Osteocyte (in vitro differentiated cells): ENCODE results near the gene RNF214. TPM values are rescaled to one million over a fixed set of nuclear protein-coding genes. Genes with fewer than 3 reads are reported as not detected.
A peak's percentile ranks its signal among the peaks of the same experiment; 100 is the strongest.

Experiments used
- DNase-seq: peaks from one replicate; pipeline ENCODE4 v3.0.0; 2021; ENCODE audit warnings: mixed read lengths; ENCODE audit not compliant: unreplicated experiment; ENCODE audit errors: extremely low spot score
- H3K27ac Mint-ChIP-seq: one replicate; pipeline ENCODE4 v1.8.0; 2021; ENCODE audit warnings: mild to moderate bottlenecking, mixed read lengths; ENCODE audit not compliant: unreplicated experiment
- H3K27me3 Mint-ChIP-seq: one replicate; pipeline ENCODE4 v1.8.0; 2021; ENCODE audit warnings: mixed read lengths; ENCODE audit not compliant: unreplicated experiment
- H3K36me3 Mint-ChIP-seq: one replicate; pipeline ENCODE4 v1.8.0; 2021; ENCODE audit warnings: mixed read lengths; ENCODE audit not compliant: unreplicated experiment
- H3K4me1 Mint-ChIP-seq: one replicate; pipeline ENCODE4 v1.8.0; 2021; ENCODE audit warnings: mixed read lengths; ENCODE audit not compliant: unreplicated experiment
- H3K4me3 Mint-ChIP-seq: one replicate; pipeline ENCODE4 v1.8.0; 2021; ENCODE audit warnings: mild to moderate bottlenecking, moderate library complexity, mixed read lengths; ENCODE audit not compliant: unreplicated experiment
- H3K9me3 Mint-ChIP-seq: one replicate; pipeline ENCODE4 v1.8.0; 2021; ENCODE audit warnings: mixed read lengths; ENCODE audit not compliant: unreplicated experiment
- total RNA-seq: library from RNA; stranded (reverse); gene quantifications from 2 replicates; pipeline ENCODE4 v1.2.1, GENCODE V29; 2021
- TF ChIP-seq, protein P1 (sequence below): fragments of 200-600 bp; sonication (generic); IDR thresholded peaks from 2 replicates; pipeline ENCODE4 v1.5.0; 2021; ENCODE audit warnings: antibody characterized with exemption, mild to moderate bottlenecking, moderate library complexity

The RNF214 gene
- total RNA-seq, 1 donor from 2014 or later: 32.8 TPM

GRCh38 chr11:117201658-117202305 is 30.7 kb upstream of the RNF214 start:
- Mint-ChIP-seq H3K27me3 (no peaks in the 10 kb centered on the region), H3K36me3 (peaks cover 24% of the 10 kb centered on the region), H3K27ac (peak overlapping the region; percentile 92), H3K9me3 (no peaks in the 10 kb centered on the region), H3K4me3 (peak overlapping the region; percentile 82), H3K4me1 (peaks cover 74% of the 10 kb centered on the region)
- TF ChIP-seq, protein P1, sequence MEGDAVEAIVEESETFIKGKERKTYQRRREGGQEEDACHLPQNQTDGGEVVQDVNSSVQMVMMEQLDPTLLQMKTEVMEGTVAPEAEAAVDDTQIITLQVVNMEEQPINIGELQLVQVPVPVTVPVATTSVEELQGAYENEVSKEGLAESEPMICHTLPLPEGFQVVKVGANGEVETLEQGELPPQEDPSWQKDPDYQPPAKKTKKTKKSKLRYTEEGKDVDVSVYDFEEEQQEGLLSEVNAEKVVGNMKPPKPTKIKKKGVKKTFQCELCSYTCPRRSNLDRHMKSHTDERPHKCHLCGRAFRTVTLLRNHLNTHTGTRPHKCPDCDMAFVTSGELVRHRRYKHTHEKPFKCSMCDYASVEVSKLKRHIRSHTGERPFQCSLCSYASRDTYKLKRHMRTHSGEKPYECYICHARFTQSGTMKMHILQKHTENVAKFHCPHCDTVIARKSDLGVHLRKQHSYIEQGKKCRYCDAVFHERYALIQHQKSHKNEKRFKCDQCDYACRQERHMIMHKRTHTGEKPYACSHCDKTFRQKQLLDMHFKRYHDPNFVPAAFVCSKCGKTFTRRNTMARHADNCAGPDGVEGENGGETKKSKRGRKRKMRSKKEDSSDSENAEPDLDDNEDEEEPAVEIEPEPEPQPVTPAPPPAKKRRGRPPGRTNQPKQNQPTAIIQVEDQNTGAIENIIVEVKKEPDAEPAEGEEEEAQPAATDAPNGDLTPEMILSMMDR: no peak
- no peak for DNase-seq

GRCh38 chr11:117202386-117203068 is 29.9 kb upstream of the RNF214 start:
- Mint-ChIP-seq H3K4me1 (peaks cover 71% of the 10 kb centered on the region), H3K4me3 (peak overlapping the region; percentile 82), H3K27ac (peak overlapping the region; percentile 92), H3K27me3 (no peaks in the 10 kb centered on the region), H3K9me3 (no peaks in the 10 kb centered on the region), H3K36me3 (peaks cover 24% of the 10 kb centered on the region)
- no peak for DNase-seq
- TF ChIP-seq, protein P1: no peak

DNA sequence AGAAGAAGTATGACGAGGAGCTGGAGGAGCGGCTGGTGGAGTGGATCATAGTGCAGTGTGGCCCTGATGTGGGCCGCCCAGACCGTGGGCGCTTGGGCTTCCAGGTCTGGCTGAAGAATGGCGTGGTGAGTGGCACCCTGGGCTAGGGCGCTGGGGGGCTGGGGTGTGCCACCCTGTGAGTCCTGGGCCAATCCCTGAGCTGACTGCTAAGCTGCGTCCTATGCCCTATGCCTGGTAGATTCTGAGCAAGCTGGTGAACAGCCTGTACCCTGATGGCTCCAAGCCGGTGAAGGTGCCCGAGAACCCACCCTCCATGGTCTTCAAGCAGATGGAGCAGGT is 29.4 kb upstream of the RNF214 start:
- Mint-ChIP-seq H3K27ac (peak overlapping the region; percentile 92), H3K4me3 (peak overlapping the region; percentile 22), H3K36me3 (peaks cover 24% of the 10 kb centered on the region), H3K4me1 (peaks cover 66% of the 10 kb centered on the region), H3K9me3 (no peaks in the 10 kb centered on the region), H3K27me3 (no peaks in the 10 kb centered on the region)
- DNase-seq: no peak
- TF ChIP-seq, protein P1: no peak

DNA sequence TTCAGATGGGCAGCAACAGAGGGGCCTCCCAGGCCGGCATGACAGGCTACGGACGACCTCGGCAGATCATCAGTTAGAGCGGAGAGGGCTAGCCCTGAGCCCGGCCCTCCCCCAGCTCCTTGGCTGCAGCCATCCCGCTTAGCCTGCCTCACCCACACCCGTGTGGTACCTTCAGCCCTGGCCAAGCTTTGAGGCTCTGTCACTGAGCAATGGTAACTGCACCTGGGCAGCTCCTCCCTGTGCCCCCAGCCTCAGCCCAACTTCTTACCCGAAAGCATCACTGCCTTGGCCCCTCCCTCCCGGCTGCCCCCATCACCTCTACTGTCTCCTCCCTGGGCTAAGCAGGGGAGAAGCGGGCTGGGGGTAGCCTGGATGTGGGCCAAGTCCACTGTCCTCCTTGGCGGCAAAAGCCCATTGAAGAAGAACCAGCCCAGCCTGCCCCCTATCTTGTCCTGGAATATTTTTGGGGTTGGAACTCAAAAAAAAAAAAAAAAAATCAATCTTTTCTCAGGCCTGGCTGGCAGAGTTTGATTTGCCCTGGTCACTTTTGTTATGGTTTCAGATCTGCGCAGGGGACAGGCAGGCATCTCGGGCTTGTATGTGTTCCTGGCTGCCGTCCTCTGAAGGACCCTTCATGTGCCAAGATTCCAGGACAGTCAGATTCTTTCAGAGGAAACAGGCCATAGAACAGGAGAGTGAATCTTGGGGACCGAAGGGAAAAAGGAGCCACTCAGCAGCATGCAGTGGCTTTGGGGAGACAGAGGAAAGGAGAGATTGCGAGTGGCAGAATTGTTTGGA is 28.0 kb upstream of the RNF214 start:
- no peak for DNase-seq
- TF ChIP-seq, protein P1: no peak
- no peaks in the 10 kb centered on the region for H3K27me3 Mint-ChIP-seq
- H3K4me1 Mint-ChIP-seq: peaks cover 53% of the 10 kb centered on the region
- no peaks in the 10 kb centered on the region for H3K9me3 Mint-ChIP-seq
- no peak overlapping the region for H3K4me3 Mint-ChIP-seq
- peak overlapping the region; percentile 92 for H3K27ac Mint-ChIP-seq
- H3K36me3 Mint-ChIP-seq: peaks cover 24% of the 10 kb centered on the region
